ENCODE data around the gene KYNU. TPM values are rescaled to one million over a fixed set of nuclear protein-coding genes. Genes with fewer than 3 reads are reported as not detected.
A peak's percentile ranks its signal among the peaks of the same experiment; 100 is the strongest.

The KYNU gene
- total and polyA plus RNA-seq, 2 of the 13 experiments (the other 11 are each of a cell fraction or from before 2014, with no cell fraction given) = 21.9 to 68.6 TPM

DNA sequence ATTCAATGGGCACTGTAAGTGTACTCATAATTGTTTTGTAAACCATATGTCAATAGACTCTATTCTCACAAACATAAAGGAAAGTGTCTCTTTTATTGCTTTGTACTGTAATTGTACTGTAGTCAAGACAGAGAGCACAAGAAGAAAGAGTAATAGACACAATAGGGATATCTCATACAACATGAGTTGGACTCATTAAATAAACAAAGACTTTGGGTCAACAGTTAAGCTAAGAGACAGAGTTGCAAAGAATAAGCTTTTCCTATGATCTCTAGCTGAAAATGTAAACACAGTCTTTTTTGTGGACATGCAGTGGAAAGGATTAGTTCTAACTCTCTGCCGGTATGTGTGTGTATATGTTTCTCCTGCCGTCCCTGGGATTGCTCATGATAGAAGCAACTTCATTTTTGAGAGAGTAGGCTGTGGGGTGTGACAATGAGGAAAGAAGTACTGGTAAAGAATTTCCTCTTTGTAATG is 13.9 kb upstream of the KYNU start (continued):
- TF ChIP-seq, protein P1, sequence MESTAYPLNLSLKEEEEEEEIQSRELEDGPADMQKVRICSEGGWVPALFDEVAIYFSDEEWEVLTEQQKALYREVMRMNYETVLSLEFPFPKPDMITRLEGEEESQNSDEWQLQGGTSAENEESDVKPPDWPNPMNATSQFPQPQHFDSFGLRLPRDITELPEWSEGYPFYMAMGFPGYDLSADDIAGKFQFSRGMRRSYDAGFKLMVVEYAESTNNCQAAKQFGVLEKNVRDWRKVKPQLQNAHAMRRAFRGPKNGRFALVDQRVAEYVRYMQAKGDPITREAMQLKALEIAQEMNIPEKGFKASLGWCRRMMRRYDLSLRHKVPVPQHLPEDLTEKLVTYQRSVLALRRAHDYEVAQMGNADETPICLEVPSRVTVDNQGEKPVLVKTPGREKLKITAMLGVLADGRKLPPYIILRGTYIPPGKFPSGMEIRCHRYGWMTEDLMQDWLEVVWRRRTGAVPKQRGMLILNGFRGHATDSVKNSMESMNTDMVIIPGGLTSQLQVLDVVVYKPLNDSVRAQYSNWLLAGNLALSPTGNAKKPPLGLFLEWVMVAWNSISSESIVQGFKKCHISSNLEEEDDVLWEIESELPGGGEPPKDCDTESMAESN (CRISPR knock-in tag; conservative IDR thresholded peaks at IDR 0.05) = no peak
- TF ChIP-seq KLF6 (CRISPR knock-in tag; IDR thresholded peaks at IDR 0.05) = no peak
- TF ChIP-seq, protein P2, sequence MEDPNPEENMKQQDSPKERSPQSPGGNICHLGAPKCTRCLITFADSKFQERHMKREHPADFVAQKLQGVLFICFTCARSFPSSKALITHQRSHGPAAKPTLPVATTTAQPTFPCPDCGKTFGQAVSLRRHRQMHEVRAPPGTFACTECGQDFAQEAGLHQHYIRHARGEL (CRISPR knock-in tag; IDR thresholded peaks at IDR 0.05) = no peak
- TF ChIP-seq, protein P3, sequence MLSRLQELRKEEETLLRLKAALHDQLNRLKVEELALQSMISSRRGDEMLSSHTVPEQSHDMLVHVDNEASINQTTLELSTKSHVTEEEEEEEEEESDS (CRISPR knock-in tag; IDR thresholded peaks at IDR 0.05; ENCODE audit: borderline replicate concordance) = no peak
- TF ChIP-seq KMT2B (CRISPR knock-in tag; IDR thresholded peaks at IDR 0.05) = no peak
- TF ChIP-seq, protein P4, sequence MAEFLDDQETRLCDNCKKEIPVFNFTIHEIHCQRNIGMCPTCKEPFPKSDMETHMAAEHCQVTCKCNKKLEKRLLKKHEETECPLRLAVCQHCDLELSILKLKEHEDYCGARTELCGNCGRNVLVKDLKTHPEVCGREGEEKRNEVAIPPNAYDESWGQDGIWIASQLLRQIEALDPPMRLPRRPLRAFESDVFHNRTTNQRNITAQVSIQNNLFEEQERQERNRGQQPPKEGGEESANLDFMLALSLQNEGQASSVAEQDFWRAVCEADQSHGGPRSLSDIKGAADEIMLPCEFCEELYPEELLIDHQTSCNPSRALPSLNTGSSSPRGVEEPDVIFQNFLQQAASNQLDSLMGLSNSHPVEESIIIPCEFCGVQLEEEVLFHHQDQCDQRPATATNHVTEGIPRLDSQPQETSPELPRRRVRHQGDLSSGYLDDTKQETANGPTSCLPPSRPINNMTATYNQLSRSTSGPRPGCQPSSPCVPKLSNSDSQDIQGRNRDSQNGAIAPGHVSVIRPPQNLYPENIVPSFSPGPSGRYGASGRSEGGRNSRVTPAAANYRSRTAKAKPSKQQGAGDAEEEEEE (CRISPR knock-in tag; IDR thresholded peaks at IDR 0.05; ENCODE audit: borderline replicate concordance) = no peak
- no peak for TF ChIP-seq ZNF451 (CRISPR knock-in tag; IDR thresholded peaks at IDR 0.05)
- TF ChIP-seq, protein P5, sequence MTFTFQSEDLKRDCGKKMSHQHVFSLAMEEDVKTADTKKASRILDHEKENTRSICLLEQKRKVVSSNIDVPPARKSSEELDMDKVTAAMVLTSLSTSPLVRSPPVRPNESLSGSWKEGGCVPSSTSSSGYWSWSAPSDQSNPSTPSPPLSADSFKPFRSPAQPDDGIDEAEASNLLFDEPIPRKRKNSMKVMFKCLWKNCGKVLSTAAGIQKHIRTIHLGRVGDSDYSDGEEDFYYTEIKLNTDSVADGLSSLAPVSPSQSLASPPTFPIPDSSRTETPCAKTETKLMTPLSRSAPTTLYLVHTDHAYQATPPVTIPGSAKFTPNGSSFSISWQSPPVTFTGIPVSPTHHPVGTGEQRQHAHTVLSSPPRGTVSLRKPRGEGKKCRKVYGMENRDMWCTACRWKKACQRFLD (CRISPR knock-in tag; IDR thresholded peaks at IDR 0.05; ENCODE audit: borderline replicate concordance) = no peak
- no peak for TF ChIP-seq RBAK (CRISPR knock-in tag; IDR thresholded peaks at IDR 0.05)
- peak; percentile 17 to 61; a peak in 2 of 4 replicates for TF ChIP-seq NR2F1 (CRISPR knock-in tag; IDR thresholded peaks at IDR 0.05)
- TF ChIP-seq MXI1 (IDR thresholded peaks at IDR 0.05; ENCODE audit: borderline replicate concordance, low read depth, low read length) = no peak; the same call in 2 of the 3 replicates
- TF ChIP-seq CBFB (CRISPR knock-in tag; IDR thresholded peaks at IDR 0.05) = no peak
- 0 out of 2 replicates have a peak, but pooled peaks have one; percentile 47 for TF ChIP-seq ZFP36L1 (CRISPR knock-in tag; IDR thresholded peaks at IDR 0.05)
- peak; percentile 85 for TF ChIP-seq IRF2 (CRISPR knock-in tag; IDR thresholded peaks at IDR 0.05)
- TF ChIP-seq, protein P6, sequence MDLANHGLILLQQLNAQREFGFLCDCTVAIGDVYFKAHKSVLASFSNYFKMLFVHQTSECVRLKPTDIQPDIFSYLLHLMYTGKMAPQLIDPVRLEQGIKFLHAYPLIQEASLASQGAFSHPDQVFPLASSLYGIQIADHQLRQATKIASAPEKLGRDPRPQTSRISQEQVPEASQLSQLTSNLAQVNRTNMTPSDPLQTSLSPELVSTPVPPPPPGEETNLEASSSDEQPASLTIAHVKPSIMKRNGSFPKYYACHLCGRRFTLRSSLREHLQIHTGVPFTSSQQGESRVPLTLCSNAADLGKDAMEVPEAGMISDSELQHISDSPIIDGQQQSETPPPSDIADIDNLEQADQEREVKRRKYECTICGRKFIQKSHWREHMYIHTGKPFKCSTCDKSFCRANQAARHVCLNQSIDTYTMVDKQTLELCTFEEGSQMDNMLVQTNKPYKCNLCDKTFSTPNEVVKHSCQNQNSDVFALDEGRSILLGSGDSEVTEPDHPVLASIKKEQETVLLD (CRISPR knock-in tag; IDR thresholded peaks at IDR 0.05; ENCODE audit: low read depth) = no peak
- TF ChIP-seq ZNF496 (CRISPR knock-in tag; IDR thresholded peaks at IDR 0.05; ENCODE audit: insufficient replicate concordance) = no peak
- no peak for TF ChIP-seq FOXC1 (CRISPR knock-in tag; IDR thresholded peaks at IDR 0.05; ENCODE audit: borderline replicate concordance)
- no peak for TF ChIP-seq PCBP1 (IDR thresholded peaks at IDR 0.05; ENCODE audit: borderline replicate concordance, low read depth, low read length)
- TF ChIP-seq ZNF839 (CRISPR knock-in tag; IDR thresholded peaks at IDR 0.05; ENCODE audit: borderline replicate concordance) = no peak
- TF ChIP-seq ZBTB38 (CRISPR knock-in tag; IDR thresholded peaks at IDR 0.05) = no peak
- TF ChIP-seq ZFP36 (IDR thresholded peaks at IDR 0.05; ENCODE audit: borderline replicate concordance, low read depth, low read length, partially characterized antibody) = no peak
- TF ChIP-seq ZNF383 (CRISPR knock-in tag; IDR thresholded peaks at IDR 0.05; ENCODE audit: borderline replicate concordance) = no peak

Measured in HepG2 (cell line).